G401 (cell line): ENCODE measurements around the gene CCDC68. TPM values are rescaled to one million over a fixed set of nuclear protein-coding genes. Genes with fewer than 3 reads are reported as not detected.

Experiments used
- DNase-seq: peaks from one replicate; pipeline ENCODE4 v3.0.0-alpha.2; 2015; ENCODE audit warnings: low spot score
- in situ Hi-C: cut with HindIII; loops from 2 replicates; pipeline ENCODE4 v1.10.0; 2016; ENCODE audit warnings: low sequenced_read_pairs, mixed read lengths
- total RNA-seq: library from RNA; depleted of rRNA; stranded (reverse); fragments of >200 nt; shearing (Covaris generic); gene quantifications from 2 replicates; pipeline ENCODE4 v1.2.3, GENCODE V29; 2014

Gene CCDC68
- total RNA-seq, 1 experiment from 2014 or later = not detected

- DNase-seq = no peak
- in situ Hi-C loops = no loop called here
Observed at GRCh38 chr18:54928236-54928635, 31.0 kb downstream of the CCDC68 start.

GRCh38 chr18:54926593-54927325 is 32.5 kb downstream of the CCDC68 start:
- DNase-seq = no peak
- in situ Hi-C loops = no loop called here

GRCh38 chr18:54924948-54925347 is 34.3 kb downstream of the CCDC68 start:
- no peak for DNase-seq
- in situ Hi-C loops = no loop called here

GRCh38 chr18:54923339-54923956 is 35.8 kb downstream of the CCDC68 start:
- DNase-seq = no peak
- in situ Hi-C loops = no loop called here

- in situ Hi-C loops = no loop called here
- DNase-seq = no peak
Observed at GRCh38 chr18:54919412-54919811, 39.8 kb downstream of the CCDC68 start.

GRCh38 chr18:54918060-54918459 is 41.2 kb downstream of the CCDC68 start:
- DNase-seq = no peak
- in situ Hi-C loops = no loop called here

DNA sequence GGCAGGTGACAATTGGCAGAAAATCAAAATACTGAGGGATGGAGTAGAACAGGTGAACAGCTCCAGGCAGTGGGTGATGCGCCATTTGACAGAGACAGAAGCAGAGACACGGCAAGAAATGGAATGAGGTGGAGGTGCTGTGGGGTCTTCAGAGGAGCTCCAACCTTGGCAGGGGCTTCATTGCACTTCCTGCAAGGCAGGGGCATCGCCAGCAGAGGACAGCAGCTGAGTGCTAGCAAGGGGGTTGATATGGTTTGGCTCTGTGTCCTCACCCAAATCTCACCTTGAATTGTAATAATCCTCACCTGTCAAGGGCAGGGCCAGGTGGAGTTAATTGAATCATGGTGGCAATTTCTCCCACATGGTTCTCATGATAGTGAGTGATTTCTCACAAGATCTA is 42.8 kb downstream of the CCDC68 start:
- DNase-seq = no peak
- in situ Hi-C loops = no loop called here

- in situ Hi-C loops = no loop called here
Observed at GRCh38 chr18:54914816-54915215, 44.4 kb downstream of the CCDC68 start.

DNA sequence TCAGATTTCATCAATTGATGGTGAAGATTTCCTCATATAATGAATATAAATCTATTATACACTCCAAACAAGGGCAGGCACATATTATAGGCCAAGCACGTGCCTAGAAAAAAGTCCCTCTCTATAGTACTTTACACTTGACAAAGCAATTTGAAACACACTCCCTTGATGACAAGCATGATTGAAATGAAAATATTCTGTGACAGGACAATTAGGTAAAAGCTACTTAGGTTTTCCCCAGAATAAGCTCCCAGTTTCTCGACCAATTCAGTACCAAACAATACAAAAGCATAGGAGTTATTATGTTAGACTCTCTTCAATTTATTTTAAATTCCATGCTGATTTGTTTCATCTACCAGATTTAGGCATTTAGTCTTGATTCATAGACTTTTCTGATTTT is 47.7 kb downstream of the CCDC68 start:
- in situ Hi-C loops = no loop called here
- no peak for DNase-seq

More at GRCh38 chr18:54914816-54915215, 44.4 kb downstream of the CCDC68 start:
- no peak for DNase-seq

GRCh38 chr18:54910161-54910919 is 48.9 kb downstream of the CCDC68 start:
- DNase-seq = no peak
- in situ Hi-C loops = no loop called here

GRCh38 chr18:54909538-54909937 is 49.7 kb downstream of the CCDC68 start:
- in situ Hi-C loops = no loop called here
- DNase-seq = no peak

DNA sequence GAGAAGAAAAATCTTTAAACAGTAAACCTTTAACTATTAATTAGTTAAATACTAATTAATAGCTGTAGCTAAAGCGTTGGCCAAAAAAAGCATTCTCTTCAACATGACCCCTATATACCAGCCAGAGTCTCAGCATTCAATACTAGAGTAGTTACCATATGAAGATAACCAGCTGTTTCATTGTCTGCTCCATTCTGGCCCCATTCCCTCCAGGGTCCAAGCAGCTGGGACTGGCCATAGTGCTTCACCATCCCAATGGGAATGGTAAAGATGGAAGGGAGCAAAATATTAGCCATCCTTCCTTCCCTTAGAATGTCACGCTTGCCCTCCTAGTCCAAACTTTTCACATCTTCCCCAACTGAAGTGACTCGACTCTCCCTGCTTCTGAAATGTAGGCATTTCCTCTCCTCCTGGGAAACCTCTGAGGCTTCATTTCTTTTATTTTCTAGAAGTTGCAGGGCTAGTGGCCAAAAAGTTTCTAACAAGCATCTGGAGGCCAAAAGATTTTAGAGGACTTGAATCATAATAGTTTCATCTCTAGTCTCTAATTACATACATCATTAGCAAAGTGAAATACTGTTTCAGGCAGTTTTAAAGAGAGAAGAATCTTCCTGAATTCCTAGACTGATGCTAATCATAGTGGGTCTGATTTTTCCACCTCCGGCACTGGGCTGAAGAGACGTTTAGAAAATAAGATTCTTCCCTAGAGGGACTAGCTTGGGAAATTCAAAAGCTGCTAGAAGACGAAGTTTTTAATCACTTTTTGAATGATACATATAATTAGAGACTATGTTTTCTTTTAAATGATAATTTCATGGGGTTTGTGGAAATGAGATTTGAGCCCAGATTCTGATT is 52.7 kb downstream of the CCDC68 start:
- no peak for DNase-seq
- in situ Hi-C loops = no loop called here

DNA sequence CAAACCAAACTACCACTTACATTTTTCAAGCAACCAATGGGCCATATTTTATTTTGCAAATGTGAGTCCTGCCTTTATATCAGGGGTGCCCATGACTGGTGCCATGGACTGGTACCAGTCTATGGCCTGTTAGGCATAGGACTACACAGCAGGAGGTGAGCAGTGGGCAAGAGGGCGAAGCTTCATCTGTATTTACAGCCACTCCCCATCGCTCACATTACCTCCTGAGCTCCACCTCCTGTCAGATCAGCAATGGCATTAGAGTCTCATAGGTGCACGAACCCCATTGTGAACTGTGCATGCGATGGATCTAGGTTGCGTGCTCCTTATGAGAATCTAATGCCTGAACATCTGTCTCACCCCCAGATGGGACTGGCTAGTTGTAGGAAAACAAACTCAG is 53.6 kb downstream of the CCDC68 start:
- in situ Hi-C loops = no loop called here
- no peak for DNase-seq

DNA sequence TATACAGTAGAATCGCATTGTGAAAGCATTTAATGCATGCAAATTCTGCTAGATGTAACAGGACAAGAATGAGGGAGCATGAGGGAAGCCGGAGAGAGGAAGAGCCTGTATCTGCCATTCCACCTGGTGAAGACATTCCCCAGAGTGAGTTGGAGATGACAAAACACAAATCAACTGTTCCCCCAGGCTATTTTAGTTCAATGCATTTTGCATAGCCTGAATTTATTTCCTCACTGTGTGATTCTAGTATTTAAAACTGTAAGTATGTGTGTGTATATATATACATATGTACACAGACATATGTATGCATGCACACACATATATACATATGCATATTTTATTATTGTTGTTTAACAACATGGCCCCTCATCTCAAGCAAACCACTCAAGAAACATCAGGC is 54.7 kb downstream of the CCDC68 start:
- no peak for DNase-seq
- in situ Hi-C loops = no loop called here

DNA sequence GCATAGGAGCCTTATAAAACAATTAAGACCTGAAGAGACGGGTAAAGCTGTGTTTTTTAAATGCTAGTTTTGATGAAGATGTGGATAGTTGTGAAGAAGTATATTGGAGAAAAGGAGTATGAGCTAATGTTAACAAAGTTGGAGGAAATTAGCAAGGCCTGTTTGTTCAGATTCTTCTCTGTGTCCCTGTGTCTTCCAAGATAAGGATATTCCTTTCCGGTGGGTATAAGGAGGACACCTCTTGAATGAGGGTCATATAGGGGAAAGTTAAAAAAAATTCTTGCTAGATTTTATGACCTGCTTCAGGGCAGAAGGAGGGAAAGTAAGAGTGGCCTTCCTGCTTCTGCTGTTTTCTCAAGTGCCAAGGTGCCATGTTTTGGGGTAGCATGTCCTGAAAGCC is 59.0 kb downstream of the CCDC68 start:
- no peak for DNase-seq
- in situ Hi-C loops = no loop called here

DNA sequence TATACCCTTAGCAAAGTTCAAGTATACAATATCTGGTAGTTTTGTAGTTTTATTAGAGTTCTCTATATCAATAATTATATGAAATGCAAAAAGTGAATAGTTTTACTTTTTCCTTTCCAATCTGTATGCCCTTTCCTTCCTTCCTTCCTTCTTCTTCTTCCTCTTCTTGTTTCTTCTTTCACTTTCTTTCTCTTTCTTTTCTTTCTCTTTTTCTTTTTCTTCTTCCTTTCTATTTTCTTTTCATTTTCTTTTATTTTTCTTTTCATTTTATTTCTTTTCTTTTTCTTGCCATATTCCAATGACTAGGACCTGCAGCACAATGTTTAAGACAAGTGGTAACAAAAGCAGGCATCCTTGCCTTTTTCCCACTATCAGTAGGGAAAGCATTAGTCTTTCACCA is 59.8 kb downstream of the CCDC68 start:
- in situ Hi-C loops = no loop called here
- DNase-seq = no peak

DNA sequence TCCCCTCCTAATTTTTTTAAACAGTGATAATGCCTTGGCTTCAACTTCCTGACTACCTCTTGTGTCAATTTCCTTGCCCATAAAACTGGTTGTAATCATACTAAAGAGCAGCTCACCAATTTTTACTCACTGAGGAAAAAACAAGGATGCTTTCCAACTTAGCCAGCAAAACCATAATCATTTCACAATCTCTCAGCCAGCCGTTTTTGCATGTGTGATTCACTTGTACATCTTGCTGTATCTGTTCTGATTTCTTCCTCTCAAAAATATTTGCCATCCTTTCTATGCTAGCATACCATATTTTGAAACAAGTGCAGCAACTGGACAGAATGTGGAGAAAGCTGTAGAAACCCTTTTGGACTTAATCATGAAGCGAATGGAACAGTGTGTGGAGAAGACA is 70.3 kb downstream of the CCDC68 start:
- DNase-seq = no peak
- in situ Hi-C loops = no loop called here

DNA sequence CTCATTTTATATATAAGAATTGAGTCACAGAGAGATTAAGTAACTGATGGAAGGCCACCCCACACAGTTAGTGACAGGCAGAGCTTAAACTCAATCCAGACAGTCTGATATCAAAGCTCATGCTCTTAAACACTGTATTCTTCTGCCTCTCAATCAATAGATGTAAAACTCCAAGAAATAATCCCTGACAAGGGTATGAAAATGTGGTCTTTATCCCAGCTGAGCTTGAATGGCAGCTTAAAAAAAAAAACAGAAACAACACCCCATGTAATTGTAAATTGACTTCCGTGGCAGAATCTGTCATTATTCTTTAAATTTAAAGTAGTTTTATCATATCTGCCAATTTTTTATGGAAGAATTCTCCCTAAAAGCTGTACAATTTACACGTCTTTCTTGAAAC is 70.9 kb downstream of the CCDC68 start:
- DNase-seq = no peak
- in situ Hi-C loops = no loop called here

GRCh38 chr18:54883816-54884604 is 75.3 kb downstream of the CCDC68 start:
- in situ Hi-C loops = no loop called here
- DNase-seq = no peak
